Measurements from ENCODE around the gene PVR.

Gene PVR

GRCh38 chr19:44657211-44657921 lies 13.7 kb downstream of the PVR start:
- H3K27me3 ChIP-seq (ENCODE audit: control insufficient read depth in 2 of 2, insufficient read depth in 2 of 2, low read length in 2 of 2) = no peaks in the 10 kb centered on the region
- H3K36me3 ChIP-seq (ENCODE audit: control insufficient read depth in 2 of 2, insufficient read depth in 2 of 2, low read length in 2 of 2) = peaks cover 46 to 58% of the 10 kb centered on the region in 2 donors
- no peak overlapping the region for H3K27ac ChIP-seq (ENCODE audit: low read depth in 2 of 2, low read length in 2 of 2)
- H3K4me3 ChIP-seq (ENCODE audit: low read length in 2 of 2) = no peak overlapping the region
- no peaks in the 10 kb centered on the region for H3K9me3 ChIP-seq (ENCODE audit: control insufficient read depth in 2 of 2, low read length in 2 of 2)
- peaks cover 0 to 3% of the 10 kb centered on the region in 2 donors for H3K4me1 ChIP-seq (ENCODE audit: control insufficient read depth in 2 of 2, insufficient read depth in 2 of 2, low read length in 2 of 2)
- H3K9ac ChIP-seq (ENCODE audit: low read depth in 1 of 2, low read length in 2 of 2) = no peak overlapping the region

GRCh38 chr19:44658069-44658733 lies 14.5 kb downstream of the PVR start:
- no peaks in the 10 kb centered on the region for H3K9me3 ChIP-seq (ENCODE audit: control insufficient read depth in 2 of 2, low read length in 2 of 2)
- no peak overlapping the region for H3K9ac ChIP-seq (ENCODE audit: low read depth in 1 of 2, low read length in 2 of 2)
- H3K27me3 ChIP-seq (ENCODE audit: control insufficient read depth in 2 of 2, insufficient read depth in 2 of 2, low read length in 2 of 2) = no peaks in the 10 kb centered on the region
- H3K4me1 ChIP-seq (ENCODE audit: control insufficient read depth in 2 of 2, insufficient read depth in 2 of 2, low read length in 2 of 2) = peaks cover 0 to 3% of the 10 kb centered on the region in 2 donors
- H3K36me3 ChIP-seq (ENCODE audit: control insufficient read depth in 2 of 2, insufficient read depth in 2 of 2, low read length in 2 of 2) = peaks cover 51 to 60% of the 10 kb centered on the region in 2 donors
- H3K4me3 ChIP-seq (ENCODE audit: low read length in 2 of 2) = no peak overlapping the region
- no peak overlapping the region for H3K27ac ChIP-seq (ENCODE audit: low read depth in 2 of 2, low read length in 2 of 2)

GRCh38 chr19:44660081-44660480 lies 16.4 kb downstream of the PVR start:
- Histone ChIP-seq H3K4me3 (ENCODE audit: low read length in 2 of 2) (no peak overlapping the region), H3K27ac (ENCODE audit: low read depth in 2 of 2, low read length in 2 of 2) (no peak overlapping the region), H3K9me3 (ENCODE audit: control insufficient read depth in 2 of 2, low read length in 2 of 2) (no peaks in the 10 kb centered on the region), H3K9ac (ENCODE audit: low read depth in 1 of 2, low read length in 2 of 2) (no peak overlapping the region), H3K36me3 (ENCODE audit: control insufficient read depth in 2 of 2, insufficient read depth in 2 of 2, low read length in 2 of 2) (peaks cover 48 to 53% of the 10 kb centered on the region in 2 donors), H3K4me1 (ENCODE audit: control insufficient read depth in 2 of 2, insufficient read depth in 2 of 2, low read length in 2 of 2) (peaks cover 0 to 3% of the 10 kb centered on the region in 2 donors), H3K27me3 (ENCODE audit: control insufficient read depth in 2 of 2, insufficient read depth in 2 of 2, low read length in 2 of 2) (no peaks in the 10 kb centered on the region)

GRCh38 chr19:44661205-44661604 lies 17.5 kb downstream of the PVR start:
- H3K4me3 ChIP-seq (ENCODE audit: low read length in 2 of 2) = no peak overlapping the region
- H3K36me3 ChIP-seq (ENCODE audit: control insufficient read depth in 2 of 2, insufficient read depth in 2 of 2, low read length in 2 of 2) = peaks cover 38 to 42% of the 10 kb centered on the region in 2 donors
- no peak overlapping the region for H3K9ac ChIP-seq (ENCODE audit: low read depth in 1 of 2, low read length in 2 of 2)
- H3K4me1 ChIP-seq (ENCODE audit: control insufficient read depth in 2 of 2, insufficient read depth in 2 of 2, low read length in 2 of 2) = peaks cover 0 to 3% of the 10 kb centered on the region in 2 donors
- no peaks in the 10 kb centered on the region for H3K27me3 ChIP-seq (ENCODE audit: control insufficient read depth in 2 of 2, insufficient read depth in 2 of 2, low read length in 2 of 2)
- no peak overlapping the region for H3K27ac ChIP-seq (ENCODE audit: low read depth in 2 of 2, low read length in 2 of 2)
- H3K9me3 ChIP-seq (ENCODE audit: control insufficient read depth in 2 of 2, low read length in 2 of 2) = no peaks in the 10 kb centered on the region

GRCh38 chr19:44661904-44662303 lies 18.2 kb downstream of the PVR start:
- no peak overlapping the region for H3K4me3 ChIP-seq (ENCODE audit: low read length in 2 of 2)
- H3K9ac ChIP-seq (ENCODE audit: low read depth in 1 of 2, low read length in 2 of 2) = no peak overlapping the region
- no peaks in the 10 kb centered on the region for H3K27me3 ChIP-seq (ENCODE audit: control insufficient read depth in 2 of 2, insufficient read depth in 2 of 2, low read length in 2 of 2)
- H3K36me3 ChIP-seq (ENCODE audit: control insufficient read depth in 2 of 2, insufficient read depth in 2 of 2, low read length in 2 of 2) = peaks cover 34 to 40% of the 10 kb centered on the region in 2 donors
- no peaks in the 10 kb centered on the region for H3K9me3 ChIP-seq (ENCODE audit: control insufficient read depth in 2 of 2, low read length in 2 of 2)
- no peak overlapping the region for H3K27ac ChIP-seq (ENCODE audit: low read depth in 2 of 2, low read length in 2 of 2)
- peaks cover 0 to 3% of the 10 kb centered on the region in 2 donors for H3K4me1 ChIP-seq (ENCODE audit: control insufficient read depth in 2 of 2, insufficient read depth in 2 of 2, low read length in 2 of 2)

GRCh38 chr19:44662691-44663385 lies 19.1 kb downstream of the PVR start:
- Histone ChIP-seq H3K27ac (ENCODE audit: low read depth in 2 of 2, low read length in 2 of 2) (no peak overlapping the region), H3K9me3 (ENCODE audit: control insufficient read depth in 2 of 2, low read length in 2 of 2) (no peaks in the 10 kb centered on the region), H3K9ac (ENCODE audit: low read depth in 1 of 2, low read length in 2 of 2) (no peak overlapping the region), H3K27me3 (ENCODE audit: control insufficient read depth in 2 of 2, insufficient read depth in 2 of 2, low read length in 2 of 2) (no peaks in the 10 kb centered on the region), H3K4me1 (ENCODE audit: control insufficient read depth in 2 of 2, insufficient read depth in 2 of 2, low read length in 2 of 2) (no peaks in the 10 kb centered on the region), H3K36me3 (ENCODE audit: control insufficient read depth in 2 of 2, insufficient read depth in 2 of 2, low read length in 2 of 2) (peaks cover 34% of the 10 kb centered on the region in 2 donors), H3K4me3 (ENCODE audit: low read length in 2 of 2) (no peak overlapping the region)

GRCh38 chr19:44663996-44664395 lies 20.3 kb downstream of the PVR start:
- Histone ChIP-seq H3K9ac (ENCODE audit: low read depth in 1 of 2, low read length in 2 of 2) (no peak overlapping the region), H3K27ac (ENCODE audit: low read depth in 2 of 2, low read length in 2 of 2) (no peak overlapping the region), H3K9me3 (ENCODE audit: control insufficient read depth in 2 of 2, low read length in 2 of 2) (no peaks in the 10 kb centered on the region), H3K27me3 (ENCODE audit: control insufficient read depth in 2 of 2, insufficient read depth in 2 of 2, low read length in 2 of 2) (no peaks in the 10 kb centered on the region), H3K36me3 (ENCODE audit: control insufficient read depth in 2 of 2, insufficient read depth in 2 of 2, low read length in 2 of 2) (peaks cover 29 to 34% of the 10 kb centered on the region in 2 donors), H3K4me3 (ENCODE audit: low read length in 2 of 2) (no peak overlapping the region), H3K4me1 (ENCODE audit: control insufficient read depth in 2 of 2, insufficient read depth in 2 of 2, low read length in 2 of 2) (no peaks in the 10 kb centered on the region)

- Histone ChIP-seq H3K4me3 (ENCODE audit: low read length in 2 of 2) (no peak overlapping the region), H3K9me3 (ENCODE audit: control insufficient read depth in 2 of 2, low read length in 2 of 2) (no peaks in the 10 kb centered on the region), H3K4me1 (ENCODE audit: control insufficient read depth in 2 of 2, insufficient read depth in 2 of 2, low read length in 2 of 2) (no peaks in the 10 kb centered on the region), H3K9ac (ENCODE audit: low read depth in 1 of 2, low read length in 2 of 2) (no peak overlapping the region), H3K27ac (ENCODE audit: low read depth in 2 of 2, low read length in 2 of 2) (no peak overlapping the region), H3K27me3 (ENCODE audit: control insufficient read depth in 2 of 2, insufficient read depth in 2 of 2, low read length in 2 of 2) (no peaks in the 10 kb centered on the region), H3K36me3 (ENCODE audit: control insufficient read depth in 2 of 2, insufficient read depth in 2 of 2, low read length in 2 of 2) (peaks cover 23 to 30% of the 10 kb centered on the region in 2 donors)
Measured at GRCh38 chr19:44664976-44665375, 21.3 kb downstream of the PVR start.

GRCh38 chr19:44666852-44667556 lies 23.3 kb downstream of the PVR start:
- H3K4me1 ChIP-seq (ENCODE audit: control insufficient read depth in 2 of 2, insufficient read depth in 2 of 2, low read length in 2 of 2) = no peaks in the 10 kb centered on the region
- no peaks in the 10 kb centered on the region for H3K27me3 ChIP-seq (ENCODE audit: control insufficient read depth in 2 of 2, insufficient read depth in 2 of 2, low read length in 2 of 2)
- H3K9ac ChIP-seq (ENCODE audit: low read depth in 1 of 2, low read length in 2 of 2) = no peak overlapping the region
- H3K27ac ChIP-seq (ENCODE audit: low read depth in 2 of 2, low read length in 2 of 2) = no peak overlapping the region
- H3K4me3 ChIP-seq (ENCODE audit: low read length in 2 of 2) = no peak overlapping the region
- peaks cover 10 to 16% of the 10 kb centered on the region in 2 donors for H3K36me3 ChIP-seq (ENCODE audit: control insufficient read depth in 2 of 2, insufficient read depth in 2 of 2, low read length in 2 of 2)
- no peaks in the 10 kb centered on the region for H3K9me3 ChIP-seq (ENCODE audit: control insufficient read depth in 2 of 2, low read length in 2 of 2)
